Activated T-helper 1 cell treated with anti-CD3 and anti-CD28 coated beads, Interleukin-2, amount 50 U/mL, for 16 hours (primary cell): Measurements from ENCODE around the gene ZFP62.
"Not testable (repeated sequence)": the region's sequence is repeated elsewhere in the genome, so short reads cannot be mapped to it uniquely, and the experiment has no call there.

Experiments
- DNase-seq, 2 donors: peaks; one replicate each; pipeline ENCODE4 v3.0.0-alpha.2; 2020; ENCODE audit warnings: low read depth in 1 of 2, low spot score in 1 of 2

ZFP62 gene

GRCh38 chr5:180860887-180861822, at the start of gene ZFP62:
TSS of gene ZFP62 (minus strand) at chr5:180861276. CDS start at chr5:180861219, 57 bp downstream.
- DNase-seq: peak; percentile 75

- DNase-seq: no peak
These were observed 49.7 kb upstream of the ZFP62 start for GRCh38 chr5:180910735-180911134.

GRCh38 chr5:180910182-180910581, 49.1 kb upstream of the ZFP62 start:
- no peak for DNase-seq

- DNase-seq: no peak
These were observed 48.7 kb upstream of the ZFP62 start for GRCh38 chr5:180909782-180910181.

- DNase-seq: no peak
These were observed 48.1 kb upstream of the ZFP62 start for GRCh38 chr5:180908998-180909731.

GRCh38 chr5:180908400-180908799, 47.3 kb upstream of the ZFP62 start:
- no peak for DNase-seq

GRCh38 chr5:180901319-180902009, 40.4 kb upstream of the ZFP62 start:
- no peak for DNase-seq

- no peak for DNase-seq
These were observed 39.1 kb upstream of the ZFP62 start for GRCh38 chr5:180900178-180900577.

GRCh38 chr5:180898621-180899246, 37.7 kb upstream of the ZFP62 start, which contains the start of gene BTNL8:
TSS of gene BTNL8 (plus strand) at chr5:180899159. CDS start at chr5:180899311, 152 bp downstream.
- DNase-seq: no peak

- not testable (repeated sequence) for DNase-seq
These were observed 34.3 kb upstream of the ZFP62 start for GRCh38 chr5:180895330-180895729.

GRCh38 chr5:180889381-180889780, 28.3 kb upstream of the ZFP62 start:
- DNase-seq: no peak

GRCh38 chr5:180885845-180886529, 24.9 kb upstream of the ZFP62 start:
- not testable (repeated sequence) for DNase-seq

- no peak for DNase-seq
These were observed 14.9 kb upstream of the ZFP62 start for GRCh38 chr5:180875860-180876426.

- DNase-seq: no peak
These were observed 13.9 kb upstream of the ZFP62 start for GRCh38 chr5:180874804-180875582.

- no peak for DNase-seq
These were observed 12.8 kb upstream of the ZFP62 start for GRCh38 chr5:180873615-180874520.

- no peak for DNase-seq
These were observed 11.3 kb upstream of the ZFP62 start for GRCh38 chr5:180872419-180872818.

- no peak for DNase-seq
These were observed 9.4 kb upstream of the ZFP62 start for GRCh38 chr5:180870276-180871068.
